ENCODE results near the gene HIGD1A. TPM values are rescaled to one million over a fixed set of nuclear protein-coding genes. Genes with fewer than 3 reads are reported as not detected.

HIGD1A gene
- total and polyA plus RNA-seq, 9 donors = 68.3 to 93.3 (median 81.3) TPM

Other genes with a start within 250 kb of the HIGD1A start
- gene SEC22C, start 222.5 kb downstream of the HIGD1A start, total RNA-seq = 26.8 TPM
- 10 to 100 TPM; 19.4 to 30.0 (median 22.2) TPM for gene SEC22C, start 222.5 kb downstream of the HIGD1A start, polyA plus RNA-seq (ENCODE audit: insufficient read depth in 1 of 8, insufficient read length in 8 of 8, low replicate concordance in 1 of 8)
- 12.4 TPM for gene SS18L2, start 213.6 kb downstream of the HIGD1A start, total RNA-seq
- gene SS18L2, start 213.6 kb downstream of the HIGD1A start, polyA plus RNA-seq (ENCODE audit: insufficient read depth in 1 of 8, insufficient read length in 8 of 8, low replicate concordance in 1 of 8) = 10 to 100 TPM; 10.5 to 16.1 (median 14.5) TPM
- 68.7 TPM for gene NKTR, start 203.8 kb downstream of the HIGD1A start, total RNA-seq
- 100 to 1,000 TPM in 1 of 8 donors, 10 to 100 TPM in 7; 37.1 to 121 (median 66.5) TPM for gene NKTR, start 203.8 kb downstream of the HIGD1A start, polyA plus RNA-seq (ENCODE audit: insufficient read depth in 1 of 8, insufficient read length in 8 of 8, low replicate concordance in 1 of 8)
- gene ZBTB47, start 150.8 kb downstream of the HIGD1A start, total RNA-seq = 25.9 TPM
- 10 to 100 TPM; 28.3 to 36.6 (median 31.9) TPM for gene ZBTB47, start 150.8 kb downstream of the HIGD1A start, polyA plus RNA-seq (ENCODE audit: insufficient read depth in 1 of 8, insufficient read length in 8 of 8, low replicate concordance in 1 of 8)
- gene KLHL40, start 119.0 kb downstream of the HIGD1A start, total RNA-seq = 114 TPM
- gene KLHL40, start 119.0 kb downstream of the HIGD1A start, polyA plus RNA-seq (ENCODE audit: insufficient read depth in 1 of 8, insufficient read length in 8 of 8, low replicate concordance in 1 of 8) = 100 to 1,000 TPM in 6 of 8 donors, 10 to 100 TPM in 2; 86.0 to 176 (median 135) TPM
- 18.1 TPM for gene HHATL, start 101.7 kb downstream of the HIGD1A start, total RNA-seq
- 10 to 100 TPM; 26.4 to 67.7 (median 48.1) TPM for gene HHATL, start 101.7 kb downstream of the HIGD1A start, polyA plus RNA-seq (ENCODE audit: insufficient read depth in 1 of 8, insufficient read length in 8 of 8, low replicate concordance in 1 of 8)
- gene CCDC13, start 31.2 kb downstream of the HIGD1A start, total RNA-seq = 0.35 TPM
- under 1 TPM in 7 of 8 donors, not detected in 1; 0.16 to 0.55 (median 0.37) TPM for gene CCDC13, start 31.2 kb downstream of the HIGD1A start, polyA plus RNA-seq (ENCODE audit: insufficient read depth in 1 of 8, insufficient read length in 8 of 8, low replicate concordance in 1 of 8)
- 0.53 TPM for gene ACKR2, start 5.0 kb upstream of the HIGD1A start, total RNA-seq
- gene ACKR2, start 5.0 kb upstream of the HIGD1A start, polyA plus RNA-seq (ENCODE audit: insufficient read depth in 1 of 8, insufficient read length in 8 of 8, low replicate concordance in 1 of 8) = under 1 TPM; 0.26 to 0.69 (median 0.58) TPM
- gene CYP8B1, start 71.4 kb upstream of the HIGD1A start, total RNA-seq = not detected
- under 1 TPM in 6 of 8 donors, not detected in 2; 0.02 to 0.14 (median 0.07) TPM for gene CYP8B1, start 71.4 kb upstream of the HIGD1A start, polyA plus RNA-seq (ENCODE audit: insufficient read depth in 1 of 8, insufficient read length in 8 of 8, low replicate concordance in 1 of 8)
- gene ZNF662, start 101.7 kb upstream of the HIGD1A start, total RNA-seq = 13.0 TPM
- gene ZNF662, start 101.7 kb upstream of the HIGD1A start, polyA plus RNA-seq (ENCODE audit: insufficient read depth in 1 of 8, insufficient read length in 8 of 8, low replicate concordance in 1 of 8) = 10 to 100 TPM; 10.5 to 19.8 (median 14.9) TPM
- gene GASK1A, start 174.8 kb upstream of the HIGD1A start, total RNA-seq = 14.6 TPM
- 1 to 10 TPM; 4.1 to 8.7 (median 6.0) TPM for gene GASK1A, start 174.8 kb upstream of the HIGD1A start, polyA plus RNA-seq (ENCODE audit: insufficient read depth in 1 of 8, insufficient read length in 8 of 8, low replicate concordance in 1 of 8)